IPS-11a (cell line): ENCODE results near the gene CNBP.
"Not testable (repeated sequence)": the region's sequence is repeated elsewhere in the genome, so short reads cannot be mapped to it uniquely, and the experiment has no call there.

ENCODE experiments used
- H3K4me3 ChIP-seq: one replicate; pipeline ENCODE4 v1.5.1; 2013; ENCODE audit warnings: low read depth, low read length, control low read depth

Gene CNBP

GRCh38 chr3:129183569-129184395 lies at the start of gene CNBP:
Gene CNBP, minus strand, starts transcription at chr3:129183896. Its CDS starts 12,139 bp downstream, at chr3:129171757.
- H3K4me3 ChIP-seq, result peak within 1 kb of the TSS; percentile 94

GRCh38 chr3:129231331-129232119 lies 47.8 kb upstream of the CNBP start:
- H3K4me3 ChIP-seq, result no peak overlapping the region

- no peak overlapping the region for H3K4me3 ChIP-seq
These were observed 46.8 kb upstream of the CNBP start for GRCh38 chr3:129230311-129231019.

DNA sequence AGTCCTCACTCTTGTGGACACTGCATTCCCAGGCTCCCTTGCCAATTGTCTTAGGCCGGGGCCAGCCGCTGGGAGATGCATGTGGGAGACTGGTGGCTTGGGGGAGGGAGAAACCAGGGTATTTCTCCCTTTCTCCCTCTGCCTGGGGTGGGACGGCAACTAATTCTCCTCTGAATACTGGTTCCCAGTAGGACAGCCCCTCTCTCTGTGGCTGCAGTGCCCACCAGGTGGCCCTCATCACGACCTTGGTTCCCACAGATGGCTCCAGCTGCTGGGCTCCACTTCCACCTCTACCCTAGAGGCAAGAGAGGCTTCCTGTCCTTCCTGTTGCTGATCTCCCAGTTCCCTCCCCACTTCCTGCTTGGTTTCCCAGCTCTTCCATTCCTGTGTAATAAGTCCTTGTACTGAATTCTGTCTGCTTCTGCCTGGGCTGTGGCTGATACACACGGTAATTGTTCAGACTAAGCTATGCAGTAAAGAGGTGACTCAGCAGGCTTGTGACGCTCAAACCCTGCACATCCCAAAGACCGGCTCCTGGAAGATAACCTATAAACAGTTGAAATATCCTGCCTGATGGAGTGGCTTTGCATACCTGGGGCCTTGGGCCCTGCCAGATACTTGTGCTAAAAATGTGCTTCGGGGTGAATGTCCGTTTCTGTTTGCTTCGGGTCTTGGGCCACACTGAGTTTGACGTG lies 45.3 kb upstream of the CNBP start:
- no peak overlapping the region for H3K4me3 ChIP-seq

DNA sequence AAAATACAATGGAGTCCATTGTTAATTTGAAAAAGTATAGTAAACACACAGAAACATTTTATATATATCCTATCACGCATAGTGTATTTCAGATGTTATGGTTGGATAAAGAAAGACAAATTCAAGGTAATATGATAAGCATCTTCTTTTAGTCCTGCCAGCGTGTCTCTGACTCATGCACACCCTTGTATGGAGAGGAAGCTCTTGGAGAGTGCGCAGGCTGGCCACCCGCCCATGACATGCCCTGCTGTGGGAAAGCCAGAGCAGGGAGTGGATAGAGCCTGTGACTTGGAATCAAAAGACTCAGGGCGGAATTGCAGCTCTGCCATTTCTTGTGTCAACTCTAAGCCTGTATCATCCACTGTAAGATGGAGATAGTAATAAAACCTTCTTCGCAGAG lies 42.7 kb upstream of the CNBP start:
- H3K4me3 ChIP-seq, result no peak overlapping the region

DNA sequence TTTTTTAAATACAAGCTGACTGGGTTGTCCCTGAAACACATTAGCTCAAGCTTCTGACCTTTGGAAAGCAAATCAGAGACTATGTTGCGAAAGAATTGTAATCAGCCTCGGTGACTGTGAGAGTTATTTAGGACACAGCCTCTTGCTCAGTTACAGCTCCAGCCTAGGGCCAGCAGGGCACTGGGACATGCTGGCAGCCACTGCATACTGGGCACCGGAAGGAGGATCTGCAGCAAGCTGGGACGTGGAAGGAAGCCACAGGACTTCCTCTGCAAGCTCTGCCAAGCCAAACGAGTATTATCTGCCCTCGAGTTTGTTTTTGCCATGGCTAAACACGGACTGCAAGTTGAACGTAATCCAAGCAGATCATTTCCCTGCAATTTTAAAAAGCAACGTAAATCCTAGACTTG lies 41.3 kb upstream of the CNBP start:
- no peak overlapping the region for H3K4me3 ChIP-seq

DNA sequence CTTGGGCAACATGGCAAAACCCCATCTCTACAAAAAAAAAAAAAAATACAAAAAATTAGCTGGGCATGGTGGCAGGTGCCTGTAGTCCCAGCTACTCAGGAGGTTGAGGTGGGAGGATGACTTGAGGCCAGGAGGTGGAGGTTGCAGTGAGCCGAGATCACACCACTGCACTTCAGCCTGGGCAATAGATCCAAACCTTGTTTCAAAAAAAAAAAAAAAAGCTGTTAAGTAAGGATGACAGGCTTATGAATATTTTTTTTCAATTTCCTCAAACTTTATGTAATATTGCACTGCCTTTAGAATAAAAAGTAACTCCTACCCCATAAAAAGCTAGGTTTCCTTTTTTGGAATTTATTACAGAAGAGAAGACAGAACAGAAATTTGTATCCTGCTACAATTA lies 40.7 kb upstream of the CNBP start:
- not testable (repeated sequence) for H3K4me3 ChIP-seq

DNA sequence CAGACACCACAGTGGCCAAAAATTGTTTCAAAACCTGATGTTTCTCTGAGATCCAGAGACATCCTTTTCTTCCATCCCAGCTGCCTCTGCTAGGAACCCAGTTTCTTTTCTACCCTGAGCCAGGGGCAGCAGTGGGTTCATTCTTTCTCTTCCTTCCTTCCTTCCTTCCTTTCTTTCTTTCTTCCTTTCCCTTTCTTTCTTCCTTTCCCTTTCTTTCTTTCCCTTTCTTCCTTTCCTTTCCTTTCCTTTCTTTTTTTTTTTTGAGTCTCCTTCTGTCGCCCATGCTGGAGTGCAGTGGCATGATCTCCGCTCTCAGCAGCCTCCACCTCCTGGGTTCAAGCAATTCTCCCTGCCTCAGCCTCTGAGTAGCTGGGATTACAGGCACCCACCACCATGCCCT lies 35.0 kb upstream of the CNBP start:
- no peak overlapping the region for H3K4me3 ChIP-seq

GRCh38 chr3:129213238-129213637 lies 29.5 kb upstream of the CNBP start:
- no peak overlapping the region for H3K4me3 ChIP-seq

GRCh38 chr3:129211772-129212171 lies 28.1 kb upstream of the CNBP start:
- no peak overlapping the region for H3K4me3 ChIP-seq

GRCh38 chr3:129211345-129211744 lies 27.6 kb upstream of the CNBP start:
- no peak overlapping the region for H3K4me3 ChIP-seq

DNA sequence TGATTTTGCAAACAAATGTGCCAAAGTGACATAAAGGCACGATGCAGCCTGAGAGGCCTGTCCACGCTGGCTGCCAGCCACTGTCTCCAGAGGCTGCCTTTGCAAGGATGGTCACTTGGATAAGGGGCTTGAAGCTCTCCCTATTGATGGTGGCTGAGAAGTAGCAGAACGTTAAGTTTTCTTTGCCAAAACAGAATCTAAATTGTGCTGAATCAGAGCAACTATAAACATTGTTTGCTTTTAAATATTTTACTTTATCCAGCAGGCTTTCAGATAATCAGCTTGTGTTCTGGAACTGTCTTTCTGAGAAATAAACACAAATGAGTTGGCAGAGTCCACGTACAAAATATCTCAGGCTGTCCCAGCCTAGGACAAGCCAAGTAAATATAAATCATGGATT lies 23.8 kb upstream of the CNBP start:
- no peak overlapping the region for H3K4me3 ChIP-seq

GRCh38 chr3:129205109-129205832 lies 21.6 kb upstream of the CNBP start:
- no peak overlapping the region for H3K4me3 ChIP-seq

DNA sequence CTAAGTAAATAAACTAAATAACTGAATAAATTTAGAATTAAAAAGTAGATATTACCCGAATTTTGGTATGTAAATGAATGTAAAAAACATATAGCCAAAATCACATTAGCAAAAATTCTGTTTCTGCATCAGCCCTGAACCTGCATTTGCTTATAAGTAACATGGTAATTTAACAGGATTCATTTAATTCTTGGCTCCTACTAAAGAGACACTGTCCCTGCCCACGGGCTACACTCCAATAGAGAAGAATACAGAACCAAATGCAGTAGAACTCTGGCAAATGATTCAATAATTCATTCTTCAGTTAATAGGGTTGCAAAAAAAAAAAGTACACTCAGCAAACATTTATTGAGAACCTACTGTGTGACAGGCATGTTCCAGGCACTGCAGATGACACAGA lies 20.8 kb upstream of the CNBP start:
- H3K4me3 ChIP-seq, result no peak overlapping the region

DNA sequence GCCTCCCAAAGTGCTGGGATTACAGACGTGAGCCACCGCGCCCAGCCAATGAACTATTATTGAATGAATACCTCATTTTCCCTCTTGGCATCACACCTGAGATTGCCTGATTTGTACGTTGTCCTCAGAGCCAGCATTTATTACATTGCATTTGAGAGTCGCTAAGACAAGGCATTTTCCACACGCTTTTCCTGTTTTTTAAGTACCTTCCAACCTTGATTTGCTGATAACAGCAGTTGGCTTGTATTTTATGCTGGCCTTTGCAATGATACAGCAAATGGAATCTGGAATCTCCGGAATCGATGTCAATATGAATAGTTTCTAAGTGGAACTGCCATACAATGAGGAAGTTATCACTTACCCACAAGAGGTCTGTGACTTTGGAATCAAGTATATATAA lies 15.7 kb upstream of the CNBP start:
- H3K4me3 ChIP-seq, result no peak overlapping the region

GRCh38 chr3:129197321-129197720 lies 13.6 kb upstream of the CNBP start:
- no peak overlapping the region for H3K4me3 ChIP-seq

- no peak overlapping the region for H3K4me3 ChIP-seq
These were observed 12.9 kb upstream of the CNBP start for GRCh38 chr3:129196601-129197000.

DNA sequence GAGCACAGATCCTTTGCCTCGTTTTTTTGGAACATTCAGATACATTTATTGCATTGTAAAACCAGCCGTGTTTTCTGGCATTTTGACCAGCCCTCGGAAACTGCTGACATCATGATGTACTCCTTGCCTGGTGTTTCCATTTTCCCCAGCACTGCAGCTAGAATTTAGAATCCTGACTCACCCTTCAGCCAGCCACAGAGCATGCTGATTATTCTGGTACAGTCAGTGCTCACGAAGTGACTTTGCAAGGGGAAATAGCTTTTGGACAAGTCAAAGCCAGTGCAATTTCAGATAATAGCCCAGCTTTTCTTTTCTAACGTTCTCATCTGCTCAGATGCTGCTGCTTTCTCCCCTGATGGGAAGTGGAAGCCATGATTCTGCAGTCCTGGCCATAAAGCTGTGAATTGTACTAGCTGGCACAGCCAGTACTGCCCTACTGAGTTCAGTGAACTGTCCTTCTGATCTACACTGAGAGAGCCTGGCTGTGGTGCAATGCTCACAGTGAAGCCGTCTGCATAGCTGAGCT lies 12.1 kb upstream of the CNBP start:
- H3K4me3 ChIP-seq, result no peak overlapping the region

- not testable (repeated sequence) for H3K4me3 ChIP-seq
These were observed 6.1 kb upstream of the CNBP start for GRCh38 chr3:129189793-129190192.

GRCh38 chr3:129187857-129188256 lies 4.2 kb upstream of the CNBP start:
- no peak overlapping the region for H3K4me3 ChIP-seq
